Neuronal stem cell (in vitro differentiated cells): Measurements from ENCODE around the gene APC2.

Source experiments
- DNase-seq: peaks from one replicate; pipeline ENCODE4 v3.0.0-alpha.2; 2013; ENCODE audit warnings: low spot score
- H2AFZ ChIP-seq: one replicate; pipeline ENCODE4 v1.6.1; 2013; ENCODE audit warnings: mild to moderate bottlenecking, low read length, inconsistent platforms
- H2AK5ac ChIP-seq: 2 replicates; pipeline ENCODE4 v1.6.1; 2013; ENCODE audit warnings: low read depth, mild to moderate bottlenecking, inconsistent platforms, low read length, moderate library complexity, mixed read lengths
- H2BK120ac ChIP-seq: 2 replicates; pipeline ENCODE4 v1.6.1; 2013; ENCODE audit warnings: low read depth, mild to moderate bottlenecking, inconsistent platforms, low read length, moderate library complexity, mixed read lengths
- H2BK12ac ChIP-seq: one replicate; pipeline ENCODE4 v1.6.1; 2013; ENCODE audit warnings: low read length, inconsistent platforms
- H2BK15ac ChIP-seq: 2 replicates; pipeline ENCODE4 v1.6.1; 2013; ENCODE audit warnings: mild to moderate bottlenecking, low read length, inconsistent platforms, mixed read lengths
- H2BK5ac ChIP-seq: one replicate; pipeline ENCODE4 v1.6.1; 2013; ENCODE audit warnings: inconsistent platforms, mild to moderate bottlenecking, low read length, moderate library complexity
- H3K14ac ChIP-seq: one replicate; pipeline ENCODE4 v1.6.1; 2013; ENCODE audit warnings: low read length, inconsistent platforms
- H3K18ac ChIP-seq: 2 replicates; pipeline ENCODE4 v1.6.1; 2013; ENCODE audit warnings: low read length, inconsistent platforms
- H3K23ac ChIP-seq: 2 replicates; pipeline ENCODE4 v1.6.1; 2013; ENCODE audit warnings: low read depth, mild to moderate bottlenecking, mixed read lengths, low read length, inconsistent platforms; ENCODE audit not compliant: poor library complexity
- H3K27ac ChIP-seq: replicated peaks from 3 replicates; pipeline ENCODE4 v1.5.1; 2013; ENCODE audit warnings: low read length, inconsistent platforms
- H3K27me3 ChIP-seq, 3 experiments: 2 replicates each; pipeline ENCODE4 v1.6.1; 2013; ENCODE audit warnings: low read length in 3 of 3, mild to moderate bottlenecking in 2 of 3, inconsistent platforms in 1 of 3, low read depth in 1 of 3, mixed read lengths in 1 of 3, moderate library complexity in 1 of 3; ENCODE audit not compliant: control insufficient read depth in 3 of 3, insufficient read depth in 3 of 3
- H3K36me3 ChIP-seq, 2 donors: replicated peaks in 1 of 2; 2 replicates each; pipeline ENCODE4 v1.6.1; 2013; ENCODE audit warnings: low read length in 2 of 2; ENCODE audit not compliant: control insufficient read depth in 2 of 2, insufficient read depth in 2 of 2
- H3K4ac ChIP-seq: 2 replicates; pipeline ENCODE4 v1.6.1; 2013; ENCODE audit warnings: inconsistent platforms, mild to moderate bottlenecking, low read length, moderate library complexity
- H3K4me1 ChIP-seq, 2 donors: 1 replicate in 1 of 2; 2 replicates in 1 of 2; pipeline ENCODE4 v1.6.1; 2013; ENCODE audit warnings: low read length in 2 of 2, low read depth in 1 of 2; ENCODE audit not compliant: control insufficient read depth in 2 of 2, insufficient read depth in 1 of 2
- H3K4me2 ChIP-seq: one replicate; pipeline ENCODE4 v1.6.1; 2013; ENCODE audit warnings: mild to moderate bottlenecking, low read length, inconsistent platforms; ENCODE audit not compliant: insufficient read depth, poor library complexity, severe bottlenecking
- H3K4me3 ChIP-seq, 2 donors: 2 replicates each; pipeline ENCODE4 v1.5.1; 2013; ENCODE audit warnings: low read length in 2 of 2, mild to moderate bottlenecking in 2 of 2, inconsistent platforms in 1 of 2, moderate library complexity in 1 of 2
- H3K79me1 ChIP-seq: one replicate; pipeline ENCODE4 v1.6.1; 2013; ENCODE audit warnings: low read depth, mild to moderate bottlenecking, inconsistent platforms, low read length, moderate library complexity
- H3K9ac ChIP-seq: one replicate; pipeline ENCODE4 v1.6.1; 2013; ENCODE audit warnings: mild to moderate bottlenecking, low read depth, low read length, inconsistent platforms; ENCODE audit not compliant: poor library complexity
- H3K9me3 ChIP-seq, 2 donors: replicated peaks in 1 of 2; 2 replicates each; pipeline versions ENCODE3 to v1.6.1; 2013; ENCODE audit warnings: low read length in 2 of 2, mild to moderate bottlenecking in 2 of 2, inconsistent platforms in 1 of 2, low read depth in 1 of 2, mixed read lengths in 1 of 2, moderate library complexity in 1 of 2; ENCODE audit not compliant: control insufficient read depth in 2 of 2, insufficient read depth in 1 of 2
- H4K8ac ChIP-seq: one replicate; pipeline ENCODE4 v1.6.1; 2013; ENCODE audit warnings: low read depth, mild to moderate bottlenecking, inconsistent platforms, low read length, moderate library complexity
- H4K91ac ChIP-seq: one replicate; pipeline ENCODE4 v1.6.1; 2013; ENCODE audit warnings: low read length, low read depth, mild to moderate bottlenecking, inconsistent platforms; ENCODE audit not compliant: poor library complexity
- WGBS, 2 donors: extraction: QIAGEN DNeasy Blood & Tissue Kit; methylation state at CpG; one replicate each; pipeline ENCODE4 v1.1.7; 2013; ENCODE audit warnings: missing lambda C conversion rate in 2 of 2, mixed read lengths in 1 of 2; ENCODE audit not compliant: insufficient read length in 2 of 2, insufficient replicate concordance in 1 of 2; ENCODE audit errors: extremely low coverage in 2 of 2; 5-methylcytosine and 5-hydroxymethylcytosine counted together

APC2 gene

GRCh38 chr19:1483131-1483978, 33.4 kb downstream of the APC2 start:
- H2AK5ac ChIP-seq = peak overlapping the region; percentile 81
- H3K9me3 ChIP-seq = no peaks in the 10 kb centered on the region
- H2BK5ac ChIP-seq = no peak overlapping the region
- H3K18ac ChIP-seq = peak overlapping the region; percentile 64
- no peak for DNase-seq
- peaks cover 0 to 3% of the 10 kb centered on the region in 2 donors for H3K4me1 ChIP-seq
- no CpG with 5 or more reads among the region's 77 CpGs for WGBS, 2 donors
- H3K14ac ChIP-seq = no peak overlapping the region
- peak overlapping the region; percentile 41 for H2BK12ac ChIP-seq
- H3K23ac ChIP-seq = peak overlapping the region; percentile 65
- no peaks in the 10 kb centered on the region for H3K27me3 ChIP-seq
- H4K91ac ChIP-seq = no peak overlapping the region
- no peak overlapping the region for H2BK15ac ChIP-seq
- no peak overlapping the region for H2AFZ ChIP-seq
- no peak overlapping the region for H4K8ac ChIP-seq
- H3K9ac ChIP-seq = no peak overlapping the region
- H2BK120ac ChIP-seq = no peak overlapping the region
- no peaks in the 10 kb centered on the region for H3K36me3 ChIP-seq
- H3K4me2 ChIP-seq = no peak overlapping the region
- peak overlapping the region in 1 of 2 donors; percentile 54 for H3K4me3 ChIP-seq
- H3K79me1 ChIP-seq = peaks cover 12% of the 10 kb centered on the region
- no peak overlapping the region for H3K27ac ChIP-seq
- H3K4ac ChIP-seq = no peak overlapping the region

GRCh38 chr19:1483979-1484428, 34.1 kb downstream of the APC2 start:
- H3K36me3 ChIP-seq = no peaks in the 10 kb centered on the region
- no peak overlapping the region for H3K4me2 ChIP-seq
- H2BK12ac ChIP-seq = no peak overlapping the region
- H3K9me3 ChIP-seq = no peaks in the 10 kb centered on the region
- DNase-seq = no peak
- H2AFZ ChIP-seq = no peak overlapping the region
- no peak overlapping the region for H3K18ac ChIP-seq
- H2BK120ac ChIP-seq = no peak overlapping the region
- no peak overlapping the region for H4K8ac ChIP-seq
- H3K4me3 ChIP-seq = no peak overlapping the region
- no peak overlapping the region for H2AK5ac ChIP-seq
- H2BK5ac ChIP-seq = no peak overlapping the region
- no peak overlapping the region for H2BK15ac ChIP-seq
- H3K14ac ChIP-seq = no peak overlapping the region
- H3K79me1 ChIP-seq = peaks cover 10% of the 10 kb centered on the region
- no peak overlapping the region for H3K9ac ChIP-seq
- H4K91ac ChIP-seq = no peak overlapping the region
- H3K27ac ChIP-seq = no peak overlapping the region
- no peaks in the 10 kb centered on the region for H3K4me1 ChIP-seq
- no peak overlapping the region for H3K23ac ChIP-seq
- no peaks in the 10 kb centered on the region for H3K27me3 ChIP-seq
- WGBS, 2 donors = no CpG with 5 or more reads among the region's 23 CpGs
- no peak overlapping the region for H3K4ac ChIP-seq

DNA sequence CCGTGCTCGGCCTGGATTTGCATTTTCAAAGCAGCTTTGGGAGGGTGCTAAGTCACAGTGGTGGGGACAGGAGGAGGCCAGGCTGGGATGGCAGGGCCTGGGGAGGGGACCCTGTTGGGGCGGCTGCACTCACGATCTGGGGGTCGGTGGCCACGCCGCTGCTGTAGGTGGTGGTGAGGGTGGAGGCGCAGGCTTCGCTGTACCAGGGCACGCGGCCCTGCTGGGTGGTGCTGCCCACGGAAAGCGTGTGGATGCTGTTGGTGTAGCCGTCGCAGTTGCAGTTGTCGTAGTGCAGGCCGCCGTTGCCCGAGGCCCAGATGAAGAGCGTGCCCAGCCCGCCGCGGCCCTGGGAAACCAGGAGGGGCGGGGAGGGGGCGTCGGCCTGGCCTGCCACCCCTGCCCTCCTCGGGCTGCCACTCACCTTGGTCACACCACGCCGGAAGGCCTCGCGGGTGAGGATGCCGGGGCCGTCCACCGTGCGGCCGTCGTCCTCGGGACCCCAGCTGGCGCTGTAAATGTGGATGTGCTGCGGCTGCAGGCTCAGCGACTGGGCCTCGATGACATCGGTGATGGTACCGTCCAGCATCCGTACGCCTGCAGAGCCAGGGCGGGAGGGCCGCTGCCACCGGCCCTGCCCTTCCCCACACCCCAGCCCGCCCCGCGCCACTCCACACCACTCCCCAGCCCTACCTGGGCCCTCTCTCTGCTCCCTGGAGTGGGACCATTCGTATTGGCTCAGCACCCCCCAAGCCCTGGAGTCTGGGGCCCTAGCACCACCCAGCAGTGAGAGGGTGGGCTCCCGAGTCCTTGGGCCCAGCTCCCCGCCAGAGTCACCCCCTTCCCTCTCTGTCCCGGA, 37.0 kb downstream of the APC2 start:
- Histone ChIP-seq H3K4me1 (peaks cover 11 to 13% of the 10 kb centered on the region in 2 donors), H3K4me3 (no peak overlapping the region), H3K79me1 (peaks cover 7% of the 10 kb centered on the region), H3K4ac (peak overlapping the region; percentile 37), H3K9ac (peak overlapping the region; percentile 78), H4K91ac (no peak overlapping the region), H3K27ac (no peak overlapping the region), H4K8ac (peak overlapping the region; percentile 48), H3K36me3 (no peaks in the 10 kb centered on the region), H2BK15ac (peak overlapping the region; percentile 75), H3K23ac (no peak overlapping the region), H3K18ac (no peak overlapping the region), H2BK120ac (no peak overlapping the region), H3K14ac (no peak overlapping the region), H3K4me2 (no peak overlapping the region), H3K27me3 (peaks cover 3 to 9% (median 8%) of the 10 kb centered on the region in 3 experiments), H2BK12ac (peak overlapping the region; percentile 10), H2AK5ac (peak overlapping the region; percentile 90), H2AFZ (no peak overlapping the region), H2BK5ac (no peak overlapping the region), H3K9me3 (no peaks in the 10 kb centered on the region)
- no peak for DNase-seq
- WGBS, 2 donors = no CpG with 5 or more reads among the region's 56 CpGs
